Mesenchymal stem cell (in vitro differentiated cells and primary cell): ENCODE data around the gene TNF.
"Not testable (repeated sequence)": the region's sequence is repeated elsewhere in the genome, so short reads cannot be mapped to it uniquely, and the experiment has no call there.

Experiments
- DNase-seq: peaks from one replicate; pipeline ENCODE4 v3.0.0-alpha.2; 2013
- H2AFZ ChIP-seq: one replicate; pipeline ENCODE4 v1.6.1; 2013; ENCODE audit warnings: low read depth, mild to moderate bottlenecking, control low read depth, inconsistent platforms, low read length, moderate library complexity
- H2AK5ac ChIP-seq: 2 replicates; pipeline ENCODE4 v1.6.1; 2013; ENCODE audit warnings: low read length, moderate library complexity, mild to moderate bottlenecking, inconsistent platforms; ENCODE audit not compliant: severe bottlenecking
- H2BK120ac ChIP-seq: one replicate; pipeline ENCODE4 v1.6.1; 2013; ENCODE audit warnings: low read depth, mild to moderate bottlenecking, inconsistent platforms, low read length, moderate library complexity
- H2BK12ac ChIP-seq, 2 experiments: one replicate each; pipeline ENCODE4 v1.6.1; 2013; ENCODE audit warnings: inconsistent platforms in 2 of 2, low read length in 2 of 2, mild to moderate bottlenecking in 2 of 2, moderate library complexity in 2 of 2, control low read depth in 1 of 2
- H2BK15ac ChIP-seq: one replicate; pipeline ENCODE4 v1.6.1; 2013; ENCODE audit warnings: mild to moderate bottlenecking, low read depth, inconsistent platforms; ENCODE audit not compliant: poor library complexity, severe bottlenecking
- H2BK5ac ChIP-seq: 2 replicates; pipeline ENCODE4 v1.6.1; 2013; ENCODE audit warnings: low read depth, mild to moderate bottlenecking, low read length, control low read depth, inconsistent platforms; ENCODE audit not compliant: poor library complexity, severe bottlenecking
- H3K14ac ChIP-seq, 2 experiments: one replicate each; pipeline ENCODE4 v1.6.1; 2013; ENCODE audit warnings: inconsistent platforms in 2 of 2, low read length in 2 of 2, control low read depth in 1 of 2, mild to moderate bottlenecking in 1 of 2, moderate library complexity in 1 of 2
- H3K18ac ChIP-seq, 2 experiments: one replicate each; pipeline ENCODE4 v1.6.1; 2013; ENCODE audit warnings: inconsistent platforms in 2 of 2, low read length in 2 of 2, control low read depth in 1 of 2, low read depth in 1 of 2, mild to moderate bottlenecking in 1 of 2
- H3K23ac ChIP-seq, 2 experiments: one replicate each; pipeline ENCODE4 v1.6.1; 2013; ENCODE audit warnings: inconsistent platforms in 2 of 2, low read length in 2 of 2, mild to moderate bottlenecking in 2 of 2, moderate library complexity in 2 of 2, control low read depth in 1 of 2
- H3K27ac ChIP-seq: 2 replicates; pipeline ENCODE4 v1.5.1; 2013; ENCODE audit warnings: mild to moderate bottlenecking, moderate library complexity, low read length, control low read depth, inconsistent platforms; ENCODE audit not compliant: poor library complexity, severe bottlenecking
- H3K27me3 ChIP-seq, 2 experiments: 2 replicates each; pipeline versions ENCODE4 v1.6.1 to v1.7.0; 2013; ENCODE audit warnings: low read length in 2 of 2, mild to moderate bottlenecking in 2 of 2, moderate library complexity in 2 of 2, control low read depth in 1 of 2, inconsistent platforms in 1 of 2; ENCODE audit not compliant: control insufficient read depth in 1 of 2, insufficient read depth in 1 of 2
- H3K36me3 ChIP-seq, 2 experiments: 2 replicates each; pipeline versions ENCODE4 v1.6.1 to v1.7.0; 2013; ENCODE audit warnings: low read length in 2 of 2, control low read depth in 1 of 2, inconsistent platforms in 1 of 2, low read depth in 1 of 2, mild to moderate bottlenecking in 1 of 2; ENCODE audit not compliant: insufficient read depth in 2 of 2, control insufficient read depth in 1 of 2
- H3K4ac ChIP-seq, 2 experiments: one replicate each; pipeline ENCODE4 v1.6.1; 2013; ENCODE audit warnings: inconsistent platforms in 2 of 2, low read length in 2 of 2, mild to moderate bottlenecking in 2 of 2, moderate library complexity in 2 of 2, control low read depth in 1 of 2, low read depth in 1 of 2
- H3K4me1 ChIP-seq: 2 replicates; pipeline ENCODE4 v1.6.1; 2013; ENCODE audit warnings: low read depth, low read length, control low read depth; ENCODE audit not compliant: control insufficient read depth, insufficient read depth
- H3K4me2 ChIP-seq: 2 replicates; pipeline ENCODE4 v1.6.1; 2013; ENCODE audit warnings: low read length, mild to moderate bottlenecking, inconsistent platforms; ENCODE audit not compliant: poor library complexity, severe bottlenecking
- H3K4me3 ChIP-seq, 2 experiments: 2 replicates each; pipeline versions ENCODE4 v1.5.1 to v1.7.0; 2013; ENCODE audit warnings: low read length in 2 of 2, mild to moderate bottlenecking in 2 of 2, control low read depth in 1 of 2, low read depth in 1 of 2; ENCODE audit not compliant: insufficient read depth in 1 of 2
- H3K79me1 ChIP-seq: replicated peaks from 2 replicates; pipeline ENCODE4 v1.6.1; 2013; ENCODE audit warnings: mild to moderate bottlenecking, control low read depth, low read length, inconsistent platforms; ENCODE audit not compliant: poor library complexity, severe bottlenecking
- H3K9ac ChIP-seq: 2 replicates; pipeline ENCODE4 v1.7.0; 2013; ENCODE audit warnings: mild to moderate bottlenecking, low read length, moderate library complexity
- H3K9me3 ChIP-seq: 2 replicates; pipeline ENCODE4 v1.7.0; 2013; ENCODE audit warnings: mild to moderate bottlenecking, low read length; ENCODE audit not compliant: control insufficient read depth
- H4K8ac ChIP-seq: one replicate; pipeline ENCODE4 v1.6.1; 2013; ENCODE audit warnings: inconsistent platforms, mild to moderate bottlenecking, low read length, moderate library complexity
- H4K91ac ChIP-seq: one replicate; pipeline ENCODE4 v1.6.1; 2013; ENCODE audit warnings: mild to moderate bottlenecking, low read length, inconsistent platforms
- WGBS: methylation state at CpG from one replicate; pipeline ENCODE4 v1.1.7; 2013; ENCODE audit warnings: mixed read lengths; 5-methylcytosine and 5-hydroxymethylcytosine counted together

TNF gene

GRCh38 chr6:31588871-31589650 lies 13.7 kb downstream of the TNF start:
- no peaks in the 10 kb centered on the region for H3K9me3 ChIP-seq
- H2AK5ac ChIP-seq = no peak overlapping the region
- WGBS = 61% methylated on average over 9 of the region's 9 CpGs
- no peak overlapping the region for H2AFZ ChIP-seq
- no peak overlapping the region for H3K4me2 ChIP-seq
- no peak overlapping the region for H3K4ac ChIP-seq
- H4K8ac ChIP-seq = no peak overlapping the region
- no peak overlapping the region for H4K91ac ChIP-seq
- DNase-seq = no peak
- no peaks in the 10 kb centered on the region for H3K79me1 ChIP-seq
- peaks cover 0 to 15% of the 10 kb centered on the region in 2 experiments for H3K27me3 ChIP-seq
- peak overlapping the region in 1 of 2 experiments; percentile 26 for H3K14ac ChIP-seq
- no peak overlapping the region for H3K23ac ChIP-seq
- no peak overlapping the region for H3K27ac ChIP-seq
- H3K18ac ChIP-seq = no peak overlapping the region
- no peaks in the 10 kb centered on the region for H3K36me3 ChIP-seq
- no peak overlapping the region for H2BK120ac ChIP-seq
- H3K4me3 ChIP-seq = no peak overlapping the region
- H2BK5ac ChIP-seq = no peak overlapping the region
- no peak overlapping the region for H2BK12ac ChIP-seq
- H2BK15ac ChIP-seq = no peak overlapping the region
- H3K9ac ChIP-seq = no peak overlapping the region
- peaks cover 2% of the 10 kb centered on the region for H3K4me1 ChIP-seq

- H2BK12ac ChIP-seq, H3K18ac ChIP-seq, H3K9me3 ChIP-seq, DNase-seq, H3K4me2 ChIP-seq, H3K4ac ChIP-seq, H2AK5ac ChIP-seq, H3K4me3 ChIP-seq, H2BK5ac ChIP-seq, H3K79me1 ChIP-seq, H4K91ac ChIP-seq, H3K27ac ChIP-seq, H3K14ac ChIP-seq, H4K8ac ChIP-seq, H2BK15ac ChIP-seq, H3K4me1 ChIP-seq, H2BK120ac ChIP-seq, H2AFZ ChIP-seq, H3K36me3 ChIP-seq, H3K9ac ChIP-seq, H3K23ac ChIP-seq: not testable (repeated sequence)
- peaks cover 0 to 11% of the 10 kb centered on the region in 2 experiments for H3K27me3 ChIP-seq
- WGBS = 83% methylated on average over 5 of the region's 5 CpGs
Measured at GRCh38 chr6:31590691-31591090, 15.3 kb downstream of the TNF start.

GRCh38 chr6:31592396-31592771 lies 17.0 kb downstream of the TNF start:
- no peaks in the 10 kb centered on the region for H3K4me1 ChIP-seq
- no peak overlapping the region for H3K14ac ChIP-seq
- no peak overlapping the region for H2BK12ac ChIP-seq
- DNase-seq = no peak
- H3K4ac ChIP-seq = no peak overlapping the region
- H3K18ac ChIP-seq = no peak overlapping the region
- H3K36me3 ChIP-seq = no peaks in the 10 kb centered on the region
- H3K4me2 ChIP-seq = no peak overlapping the region
- no peak overlapping the region for H3K27ac ChIP-seq
- H3K9me3 ChIP-seq = no peaks in the 10 kb centered on the region
- 100% methylated on average over 5 of the region's 7 CpGs for WGBS
- H2AK5ac ChIP-seq = no peak overlapping the region
- H2BK120ac ChIP-seq = no peak overlapping the region
- H2AFZ ChIP-seq = peak overlapping the region; percentile 56
- no peak overlapping the region for H2BK15ac ChIP-seq
- peaks cover 0 to 7% of the 10 kb centered on the region in 2 experiments for H3K27me3 ChIP-seq
- H3K79me1 ChIP-seq = no peaks in the 10 kb centered on the region
- no peak overlapping the region for H3K4me3 ChIP-seq
- H3K23ac ChIP-seq = no peak overlapping the region
- no peak overlapping the region for H3K9ac ChIP-seq
- H4K91ac ChIP-seq = no peak overlapping the region
- H2BK5ac ChIP-seq = no peak overlapping the region
- H4K8ac ChIP-seq = no peak overlapping the region

- no peaks in the 10 kb centered on the region for H3K4me1 ChIP-seq
- H3K9ac ChIP-seq = no peak overlapping the region
- H4K91ac ChIP-seq = no peak overlapping the region
- no peak overlapping the region for H2BK120ac ChIP-seq
- no peak overlapping the region for H3K4ac ChIP-seq
- H3K36me3 ChIP-seq = no peaks in the 10 kb centered on the region
- no peak overlapping the region for H2AK5ac ChIP-seq
- no peak overlapping the region for H3K14ac ChIP-seq
- no peak overlapping the region for H4K8ac ChIP-seq
- no peaks in the 10 kb centered on the region for H3K9me3 ChIP-seq
- H3K79me1 ChIP-seq = no peaks in the 10 kb centered on the region
- H2BK5ac ChIP-seq = no peak overlapping the region
- H3K4me2 ChIP-seq = no peak overlapping the region
- H2BK12ac ChIP-seq = no peak overlapping the region
- no peak overlapping the region for H3K4me3 ChIP-seq
- H3K23ac ChIP-seq = no peak overlapping the region
- 32% methylated on average over 2 of the region's 2 CpGs for WGBS
- H3K27me3 ChIP-seq = no peaks in the 10 kb centered on the region
- H2BK15ac ChIP-seq = no peak overlapping the region
- DNase-seq = peak; percentile 57
- no peak overlapping the region for H3K27ac ChIP-seq
- H3K18ac ChIP-seq = no peak overlapping the region
- no peak overlapping the region for H2AFZ ChIP-seq
Measured at GRCh38 chr6:31597006-31597405, 21.6 kb downstream of the TNF start.
